ENCODE measurements around the gene COX17. TPM values are rescaled to one million over a fixed set of nuclear protein-coding genes. Genes with fewer than 3 reads are reported as not detected.

Gene COX17
- total and polyA plus RNA-seq, 2 donors (not counting 3 experiments of a cell fraction or from before 2014, with no cell fraction given): 19.8 to 37.6 TPM

- no peak for FAIRE-seq
Observed at GRCh38 chr3:119697394-119697793, 20.2 kb upstream of the COX17 start.

More at GRCh38 chr3:119697394-119697793, 20.2 kb upstream of the COX17 start:
- H3K4me2 ChIP-seq (ENCODE audit: insufficient read depth, low read length): no peak overlapping the region
- TF ChIP-seq FOS (IDR thresholded peaks at IDR 0.05; ENCODE audit: borderline replicate concordance, insufficient read depth, low read length) (no peak), EZH2 (IDR thresholded peaks at IDR 0.05; ENCODE audit: borderline replicate concordance, low read depth, low read length, severe bottlenecking) (no peak), POLR2AphosphoS5 (IDR thresholded peaks at IDR 0.05; ENCODE audit: insufficient read depth, low read depth, low read length) (no peak), GATA2 (IDR thresholded peaks at IDR 0.05; ENCODE audit: insufficient read depth, insufficient read length, low read depth, low read length) (no peak), MAX (IDR thresholded peaks at IDR 0.05; ENCODE audit: insufficient read depth, insufficient read length) (no peak), CTCF (IDR thresholded peaks at IDR 0.05; ENCODE audit: extremely low read depth in 1 of 2, insufficient read depth in 1 of 2, low read depth in 1 of 2, low read length in 2 of 2) (no peak), POLR2A (IDR thresholded peaks at IDR 0.05; ENCODE audit: low read depth, low read length) (no peak), MYC (IDR thresholded peaks at IDR 0.05; ENCODE audit: low read depth, low read length) (no peak), JUN (IDR thresholded peaks at IDR 0.05; ENCODE audit: borderline replicate concordance, insufficient read depth, insufficient read length, low read depth) (no peak)
- BruUV-seq (replicated peaks): no TSS peak
- dilution Hi-C loops (cut with MboI; ENCODE audit: extremely low pct_ligation_motif_present, low sequenced_read_pairs) (no loop called here), intact Hi-C loops (cut with micrococcal nuclease) (no loop called here)
- H3K27me3 ChIP-seq (ENCODE audit: control insufficient read depth in 2 of 2, insufficient read depth in 2 of 2, low read length in 2 of 2): no peaks in the 10 kb centered on the region
- no peaks in the 10 kb centered on the region for H3K9me3 ChIP-seq (replicated peaks; ENCODE audit: control insufficient read depth, insufficient read depth, low read length)
- CTCF ChIA-PET: no interaction called here
- no peak overlapping the region for H3K4me3 ChIP-seq (replicated peaks in 1 of 3; ENCODE audit: insufficient read depth in 1 of 3, low read depth in 1 of 3, low read length in 3 of 3)
- POLR2A ChIA-PET: no interaction called here
- DNase-seq (ENCODE audit: low read depth, low spot score): no peak
- H3K9me1 ChIP-seq (replicated peaks; ENCODE audit: control insufficient read depth, extremely low read depth, insufficient read depth, low read length): no peaks in the 10 kb centered on the region
- peaks cover 1% of the 10 kb centered on the region for H3K4me1 ChIP-seq (ENCODE audit: control insufficient read depth, extremely low read depth, insufficient read depth, low read length)
- H3K27ac ChIP-seq (ENCODE audit: insufficient read depth, low read depth, low read length): no peak overlapping the region
- no peak overlapping the region for H3K9ac ChIP-seq (replicated peaks; ENCODE audit: extremely low read depth, insufficient read depth, low read length)
- no peak overlapping the region for H2AFZ ChIP-seq (ENCODE audit: low read depth, low read length)
- no peaks in the 10 kb centered on the region for H4K20me1 ChIP-seq (replicated peaks; ENCODE audit: control insufficient read depth, extremely low read depth, insufficient read depth, low read length)
- H3K79me2 ChIP-seq (ENCODE audit: control insufficient read depth, insufficient read depth, low read length): no peaks in the 10 kb centered on the region
- H3K36me3 ChIP-seq (ENCODE audit: control insufficient read depth in 2 of 2, extremely low read depth in 1 of 2, insufficient read depth in 2 of 2, low read length in 2 of 2): no peaks in the 10 kb centered on the region
